ENCODE results near the gene COX7A1. TPM values are rescaled to one million over a fixed set of nuclear protein-coding genes. Genes with fewer than 3 reads are reported as not detected.
"Not testable (repeated sequence)": the region's sequence is repeated elsewhere in the genome, so short reads cannot be mapped to it uniquely, and the experiment has no call there.

COX7A1 gene
- total RNA-seq (1,000 to 10,000 TPM; 1,453 to 1,741 (median 1,623) TPM), polyA plus RNA-seq (1,000 to 10,000 TPM in 1 of 3 donors, 100 to 1,000 TPM in 2; 571 to 1,031 (median 717) TPM)
- long read RNA-seq, donor 1, transcript COX7A1-201 (4 exons, 762 nt), result major isoform, 411 of 576 reads
- long read RNA-seq, donor 1, transcript COX7A1-203 (3 exons, 464 nt), result minor isoform, 58 of 576 reads
- long read RNA-seq, donor 1, partial matches to known transcripts, result 94 of 576 reads
- long read RNA-seq, donor 1, other reads (novel, unspliced or antisense), result 9 of 576 reads
- long read RNA-seq, donor 2, transcript COX7A1-204 (4 exons, 211 nt), result minor isoform, 10 of 789 reads
- long read RNA-seq, donor 2, transcript COX7A1-203 (3 exons, 464 nt), result minor isoform, 29 of 789 reads
- long read RNA-seq, donor 2, transcript COX7A1-201 (4 exons, 762 nt), result major isoform, 724 of 789 reads
- long read RNA-seq, donor 2, partial matches to known transcripts, result 10 of 789 reads
- long read RNA-seq, donor 2, other reads (novel, unspliced or antisense), result 16 of 789 reads

DNA sequence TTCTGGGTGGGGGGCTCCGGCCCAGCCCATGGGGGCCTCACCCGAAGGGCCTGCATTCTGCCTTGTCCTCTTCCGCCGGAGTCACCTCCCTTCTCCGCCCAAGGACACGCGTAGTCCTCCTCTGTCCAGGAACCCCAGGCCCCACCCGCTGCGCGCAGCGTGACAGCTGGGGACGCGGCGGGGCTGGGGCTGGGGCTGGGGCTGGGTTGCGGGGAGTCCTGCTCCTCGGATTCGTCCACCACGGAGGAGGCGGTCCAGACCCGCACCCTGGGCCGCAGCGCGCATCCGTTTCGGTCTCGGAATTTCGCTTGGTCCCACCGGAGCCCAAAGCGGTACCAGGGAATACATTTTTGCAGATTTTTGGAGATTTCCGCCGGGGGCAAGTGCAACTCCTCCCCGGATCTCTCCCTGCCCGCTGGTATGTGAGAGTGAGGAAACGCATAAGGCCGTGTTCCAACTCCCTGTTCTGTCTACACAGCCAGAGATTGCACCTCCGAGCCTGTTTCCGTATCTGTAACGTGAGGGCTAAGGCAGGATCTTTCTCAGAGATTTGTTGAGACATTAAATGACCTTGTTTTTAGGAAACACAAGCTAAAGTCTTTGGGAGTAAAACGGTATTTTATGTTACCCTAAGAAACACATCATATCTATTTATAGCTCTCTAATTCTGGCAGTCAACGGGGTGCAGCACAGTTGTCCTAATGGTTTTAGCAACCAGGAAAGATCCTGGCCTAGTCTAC, at the start of gene COX7A1:
TSS of gene COX7A1 (minus strand) at position 96 of the 740 bp plus-strand sequence. CDS start at position 56, 40 bp downstream.
- Histone ChIP-seq H3K27me3 (ENCODE audit: insufficient read depth in 3 of 3, low read length in 2 of 3) (no peaks in the 10 kb centered on the region), H3K27ac (peak within 1 kb of the TSS; percentile 99), H3K4me3 (peak within 1 kb of the TSS; percentile 89), H3K4me1 (peaks cover 24% of the 10 kb centered on the region), H3K36me3 (ENCODE audit: insufficient read depth in 1 of 2, low read depth in 1 of 2) (peaks cover 3 to 33% of the 10 kb centered on the region in 2 donors), H3K9me3 (no peaks in the 10 kb centered on the region)
- TF ChIP-seq, protein P1, sequence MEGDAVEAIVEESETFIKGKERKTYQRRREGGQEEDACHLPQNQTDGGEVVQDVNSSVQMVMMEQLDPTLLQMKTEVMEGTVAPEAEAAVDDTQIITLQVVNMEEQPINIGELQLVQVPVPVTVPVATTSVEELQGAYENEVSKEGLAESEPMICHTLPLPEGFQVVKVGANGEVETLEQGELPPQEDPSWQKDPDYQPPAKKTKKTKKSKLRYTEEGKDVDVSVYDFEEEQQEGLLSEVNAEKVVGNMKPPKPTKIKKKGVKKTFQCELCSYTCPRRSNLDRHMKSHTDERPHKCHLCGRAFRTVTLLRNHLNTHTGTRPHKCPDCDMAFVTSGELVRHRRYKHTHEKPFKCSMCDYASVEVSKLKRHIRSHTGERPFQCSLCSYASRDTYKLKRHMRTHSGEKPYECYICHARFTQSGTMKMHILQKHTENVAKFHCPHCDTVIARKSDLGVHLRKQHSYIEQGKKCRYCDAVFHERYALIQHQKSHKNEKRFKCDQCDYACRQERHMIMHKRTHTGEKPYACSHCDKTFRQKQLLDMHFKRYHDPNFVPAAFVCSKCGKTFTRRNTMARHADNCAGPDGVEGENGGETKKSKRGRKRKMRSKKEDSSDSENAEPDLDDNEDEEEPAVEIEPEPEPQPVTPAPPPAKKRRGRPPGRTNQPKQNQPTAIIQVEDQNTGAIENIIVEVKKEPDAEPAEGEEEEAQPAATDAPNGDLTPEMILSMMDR (IDR thresholded peaks at IDR 0.05), result no peak
- DNase-seq (peak; percentile 86 to 90), ATAC-seq (peak; percentile 89 to 92 (median 90))
- WGBS, 3 donors, result 3 to 4% (median 4%) methylated on average over 30 to 40 of the region's 40 CpGs
- intact Hi-C loops (cut with DNase I), result no loop called here

DNA sequence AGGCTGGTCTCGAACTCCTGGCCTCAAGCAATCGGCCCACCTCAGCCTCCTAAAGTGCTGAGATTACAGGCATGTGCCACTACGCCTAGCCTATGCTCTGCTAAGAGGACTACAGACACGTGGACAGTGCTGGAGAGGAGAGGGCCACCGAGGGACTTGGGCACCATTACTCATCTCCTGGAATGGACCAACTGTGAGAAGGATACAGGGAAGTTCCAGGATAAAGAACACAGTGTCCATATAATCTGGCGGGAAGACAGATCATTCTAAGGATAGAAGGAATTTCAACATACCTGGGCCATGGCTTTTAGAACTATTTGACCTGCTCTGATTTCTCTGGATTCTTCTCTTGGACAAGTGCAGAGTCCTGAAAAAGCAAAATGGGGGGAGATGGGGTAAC, 49.4 kb upstream of the COX7A1 start:
- intact Hi-C loops (cut with DNase I), result no loop called here
- ATAC-seq (peak in 1 of 4 donors; percentile 49), DNase-seq (no peak)
- WGBS, 3 donors, result 87 to 91% (median 88%) methylated on average over 6 of the region's 6 CpGs
- no peak overlapping the region for H3K27ac ChIP-seq
- TF ChIP-seq, protein P1 (IDR thresholded peaks at IDR 0.05), result no peak
- H3K4me3 ChIP-seq, result no peak overlapping the region
- H3K27me3 ChIP-seq (ENCODE audit: insufficient read depth in 3 of 3, low read length in 2 of 3), result no peaks in the 10 kb centered on the region
- no peaks in the 10 kb centered on the region for H3K4me1 ChIP-seq
- peaks cover 0 to 37% of the 10 kb centered on the region in 2 donors for H3K36me3 ChIP-seq (ENCODE audit: insufficient read depth in 1 of 2, low read depth in 1 of 2)
- no peaks in the 10 kb centered on the region for H3K9me3 ChIP-seq

DNA sequence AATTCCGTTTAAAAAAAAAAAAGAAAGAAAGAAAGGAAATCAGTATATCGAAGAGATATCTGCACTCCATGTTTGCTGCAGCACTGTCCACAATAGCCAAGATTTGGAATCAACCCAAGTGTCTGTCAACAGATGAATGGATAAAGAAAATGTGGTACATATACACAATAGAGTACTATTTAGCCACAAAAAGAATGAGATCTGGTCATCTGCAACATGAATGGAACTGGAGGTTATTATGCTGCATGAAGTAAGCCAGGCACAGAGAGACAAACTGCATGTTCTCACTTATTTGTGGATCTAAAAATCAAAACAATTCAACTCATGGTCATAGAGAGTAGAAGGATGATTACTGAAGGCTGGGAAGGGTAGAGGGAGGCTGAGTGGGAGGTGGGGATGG, 45.9 kb upstream of the COX7A1 start:
- intact Hi-C loops (cut with DNase I), result no loop called here
- Histone ChIP-seq H3K4me1 (no peaks in the 10 kb centered on the region), H3K36me3 (ENCODE audit: insufficient read depth in 1 of 2, low read depth in 1 of 2) (peaks cover 0 to 49% of the 10 kb centered on the region in 2 donors), H3K27me3 (ENCODE audit: insufficient read depth in 3 of 3, low read length in 2 of 3) (no peaks in the 10 kb centered on the region), H3K4me3 (no peak overlapping the region), H3K9me3 (no peaks in the 10 kb centered on the region), H3K27ac (no peak overlapping the region)
- 88 to 93% (median 90%) methylated on average over 2 of the region's 2 CpGs for WGBS, 3 donors
- ATAC-seq (no peak), DNase-seq (no peak)
- TF ChIP-seq, protein P1 (IDR thresholded peaks at IDR 0.05), result no peak

DNA sequence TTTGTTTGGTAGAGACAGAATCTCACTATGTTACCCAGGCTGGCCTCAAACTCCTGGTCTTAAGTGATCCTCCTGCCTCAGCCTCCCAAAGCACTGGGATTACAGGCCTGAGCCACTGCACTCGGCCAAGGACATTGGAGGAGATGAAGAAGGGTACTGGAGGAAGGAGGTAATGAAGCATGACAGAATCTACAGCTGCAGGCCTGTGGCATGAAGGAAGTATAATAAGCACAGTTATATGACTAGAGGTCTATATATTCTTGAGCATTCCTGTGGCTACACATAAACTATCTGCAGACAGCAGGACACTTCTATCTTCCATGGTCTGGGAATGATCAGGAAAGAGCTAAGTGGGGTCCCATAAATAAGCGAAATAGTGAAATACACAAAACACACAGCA, 44.0 kb upstream of the COX7A1 start:
- intact Hi-C loops (cut with DNase I), result no loop called here
- H3K36me3 ChIP-seq (ENCODE audit: insufficient read depth in 1 of 2, low read depth in 1 of 2), result peaks cover 0 to 55% of the 10 kb centered on the region in 2 donors
- no peak for ATAC-seq

DNA sequence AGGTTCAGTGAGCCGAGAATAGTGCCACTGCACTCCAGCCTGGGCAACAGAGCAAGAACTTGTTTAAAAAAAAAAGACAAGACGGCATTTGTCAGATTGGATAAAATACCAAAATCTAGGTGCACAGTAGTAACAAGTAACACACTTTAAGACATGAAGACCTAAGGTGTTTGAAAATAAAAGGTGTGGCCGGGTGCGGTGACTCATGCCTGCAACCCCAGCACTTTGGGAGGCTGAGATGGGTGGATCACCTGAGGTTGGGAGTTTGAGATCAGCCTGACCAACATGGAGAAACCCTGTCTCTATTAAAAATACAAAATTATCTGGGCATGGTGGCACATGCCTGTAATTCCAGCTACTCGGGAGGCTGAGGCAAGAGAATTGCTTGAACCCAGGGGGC, 34.5 kb upstream of the COX7A1 start:
- not testable (repeated sequence) for ATAC-seq

More for the DNA sequence above, 44.0 kb upstream of the COX7A1 start:
- no peak for DNase-seq
- H3K9me3 ChIP-seq, result no peaks in the 10 kb centered on the region
- H3K27ac ChIP-seq, result no peak overlapping the region
- H3K4me3 ChIP-seq, result no peak overlapping the region
- H3K4me1 ChIP-seq, result no peaks in the 10 kb centered on the region
- WGBS, 3 donors, result 84 to 96% (median 86%) methylated on average over 2 of the region's 2 CpGs
- TF ChIP-seq, protein P1 (IDR thresholded peaks at IDR 0.05), result no peak
- H3K27me3 ChIP-seq (ENCODE audit: insufficient read depth in 3 of 3, low read length in 2 of 3), result no peaks in the 10 kb centered on the region

More for the DNA sequence above, 34.5 kb upstream of the COX7A1 start:
- DNase-seq; H3K27ac ChIP-seq; H3K4me1 ChIP-seq; H3K9me3 ChIP-seq; H3K27me3 ChIP-seq (ENCODE audit: insufficient read depth in 3 of 3, low read length in 2 of 3); H3K4me3 ChIP-seq: not testable (repeated sequence)
- intact Hi-C loops (cut with DNase I), result loop anchor here in 1 of 2 donors (10.0 kb wide), 1 partner anchor 308 kb away; no protein-coding TSS in a partner anchor
- 94 to 98% (median 97%) methylated on average over 5 of the region's 5 CpGs for WGBS, 3 donors
- peaks cover 0 to 29% of the 10 kb centered on the region in 2 donors for H3K36me3 ChIP-seq (ENCODE audit: insufficient read depth in 1 of 2, low read depth in 1 of 2)
